Measurements from ENCODE around the gene MPV17L2. TPM values are rescaled to one million over a fixed set of nuclear protein-coding genes. Genes with fewer than 3 reads are reported as not detected.
A peak's percentile ranks its signal among the peaks of the same experiment; 100 is the strongest.
"Not testable (repeated sequence)": the region's sequence is repeated elsewhere in the genome, so short reads cannot be mapped to it uniquely, and the experiment has no call there.

Gene MPV17L2
- polyA plus RNA-seq (ENCODE audit: insufficient read length in 12 of 12), result 1 to 10 TPM in 10 of 12 donors, not detected in 2; 3.2 to 5.8 (median 5.2) TPM
- long read RNA-seq, donor 1, partial matches to known transcripts, result 0 of 13 reads
- long read RNA-seq, donor 1, other reads (novel, unspliced or antisense), result 8 of 13 reads
- long read RNA-seq, donor 2, partial matches to known transcripts, result 0 of 9 reads
- long read RNA-seq, donor 2, other reads (novel, unspliced or antisense), result 6 of 9 reads
- long read RNA-seq, donor 3, partial matches to known transcripts, result 0 of 1 reads
- long read RNA-seq, donor 3, other reads (novel, unspliced or antisense), result 0 of 1 reads
- long read RNA-seq, donor 4, result 0 reads
- long read RNA-seq, donor 5, partial matches to known transcripts, result 0 of 3 reads
- long read RNA-seq, donor 5, other reads (novel, unspliced or antisense), result 0 of 3 reads
- long read RNA-seq, donor 6, partial matches to known transcripts, result 0 of 6 reads
- long read RNA-seq, donor 6, other reads (novel, unspliced or antisense), result 0 of 6 reads
- long read RNA-seq, donor 7, partial matches to known transcripts, result 0 of 2 reads
- long read RNA-seq, donor 7, other reads (novel, unspliced or antisense), result 0 of 2 reads
- long read RNA-seq, donor 8, partial matches to known transcripts, result 0 of 3 reads
- long read RNA-seq, donor 8, other reads (novel, unspliced or antisense), result 0 of 3 reads
- long read RNA-seq, donor 9, partial matches to known transcripts, result 0 of 1 reads
- long read RNA-seq, donor 9, other reads (novel, unspliced or antisense), result 0 of 1 reads
- long read RNA-seq, donor 10, partial matches to known transcripts, result 0 of 3 reads
- long read RNA-seq, donor 10, other reads (novel, unspliced or antisense), result 0 of 3 reads
- long read RNA-seq, donor 11, partial matches to known transcripts, result 0 of 2 reads
- long read RNA-seq, donor 11, other reads (novel, unspliced or antisense), result 0 of 2 reads

- DNase-seq, result peak; percentile 99
Measured at GRCh38 chr19:18192673-18193387, at the start of gene MPV17L2. MPV17L2 (plus strand) TSS chr19:18193218; CDS start chr19:18193282, 64 bp downstream.

- DNase-seq, result no peak
Measured at GRCh38 chr19:18143902-18144301, 49.1 kb upstream of the MPV17L2 start.

DNA sequence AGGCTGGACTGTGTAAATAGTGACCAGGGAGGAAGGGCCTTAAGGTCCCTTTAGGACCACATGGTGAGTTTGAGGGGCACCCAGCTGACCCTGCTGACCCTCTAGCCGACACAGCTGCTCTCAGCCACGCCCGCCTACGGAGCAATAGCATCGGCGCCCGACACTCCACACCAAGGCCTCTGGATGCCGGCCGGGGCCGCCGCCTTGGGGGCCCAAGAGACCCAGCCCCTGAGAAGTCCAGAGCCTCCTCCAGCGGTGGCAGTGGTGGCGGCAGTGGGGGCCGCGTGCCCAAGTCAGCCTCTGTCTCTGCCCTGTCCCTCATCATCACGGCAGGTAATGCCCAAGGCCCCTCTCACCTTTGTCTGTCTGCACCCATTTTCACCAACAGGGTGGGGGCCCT, 48.7 kb upstream of the MPV17L2 start:
- DNase-seq, result no peak

GRCh38 chr19:18144906-18145305, 48.1 kb upstream of the MPV17L2 start:
- DNase-seq, result no peak

GRCh38 chr19:18145391-18145999, 47.5 kb upstream of the MPV17L2 start:
- DNase-seq, result no peak

DNA sequence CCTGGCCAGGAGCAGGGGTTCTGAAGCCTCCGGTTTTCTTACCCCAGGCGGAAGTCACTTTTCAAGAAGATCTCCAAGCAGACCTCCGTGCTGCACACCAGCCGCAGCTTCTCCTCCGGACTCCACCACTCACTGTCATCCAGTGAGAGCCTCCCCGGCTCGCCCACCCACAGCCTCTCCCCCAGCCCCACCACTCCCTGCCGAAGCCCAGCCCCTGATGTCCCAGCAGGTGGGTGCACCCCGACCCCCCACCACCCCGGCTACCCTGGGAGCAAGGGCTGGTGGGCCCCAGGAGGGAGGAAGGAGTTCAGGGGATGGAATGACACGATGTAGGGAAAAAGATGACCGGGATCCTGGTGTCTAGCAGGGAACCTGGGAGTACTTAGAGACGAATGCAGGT, 45.6 kb upstream of the MPV17L2 start:
- no peak for DNase-seq

- DNase-seq, result no peak
Measured at GRCh38 chr19:18149596-18149975, 43.4 kb upstream of the MPV17L2 start.

GRCh38 chr19:18150776-18151624, 42.0 kb upstream of the MPV17L2 start:
- no peak for DNase-seq

DNA sequence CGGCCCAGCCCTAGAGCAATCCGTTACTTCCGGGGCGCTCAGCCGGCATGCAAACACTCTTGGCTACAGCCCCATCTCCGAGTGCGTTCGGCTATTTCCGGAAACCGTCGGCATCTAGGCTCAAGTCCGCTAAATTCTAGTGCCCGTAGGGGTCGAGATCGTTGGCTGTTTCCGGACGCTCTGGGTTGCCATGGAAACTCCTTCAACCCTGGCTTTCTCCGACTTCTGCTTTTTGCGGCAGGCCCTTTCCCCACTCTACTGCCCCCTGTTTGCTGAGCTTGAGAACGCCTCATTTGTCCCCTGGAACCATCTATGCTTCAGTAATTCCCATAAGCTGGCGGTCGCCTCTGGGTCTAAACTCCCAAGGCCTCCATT, 40.6 kb upstream of the MPV17L2 start:
- DNase-seq, result peak; percentile 98

GRCh38 chr19:18152817-18153555, 40.0 kb upstream of the MPV17L2 start, which contains the start of gene PIK3R2:
PIK3R2 (plus strand) TSS chr19:18153163; CDS start chr19:18155880, 2,717 bp downstream.
- DNase-seq, result peak; percentile 99

GRCh38 chr19:18153556-18154134, 39.4 kb upstream of the MPV17L2 start:
- DNase-seq, result no peak

- DNase-seq, result no peak
Measured at GRCh38 chr19:18155095-18156087, 37.6 kb upstream of the MPV17L2 start.

DNA sequence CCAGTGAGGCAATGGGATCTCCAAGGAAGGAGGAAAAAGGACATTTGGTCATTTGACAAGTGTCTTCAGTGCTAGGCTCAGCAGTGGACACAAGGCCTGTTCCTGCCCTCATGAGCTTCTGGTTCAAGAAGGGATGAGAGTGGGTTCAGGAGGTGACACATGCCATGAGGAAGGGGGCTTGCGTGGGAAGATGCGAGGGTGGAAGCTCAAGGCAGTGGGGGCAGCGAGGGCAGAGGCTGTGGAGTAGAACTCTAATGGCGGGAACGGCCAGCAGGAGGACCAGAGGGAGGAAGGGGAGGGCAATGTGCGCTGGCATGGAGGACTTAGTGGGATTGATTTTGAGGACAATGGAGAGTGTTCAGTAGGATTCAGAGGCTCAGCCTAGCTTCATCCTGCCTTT, 36.8 kb upstream of the MPV17L2 start:
- no peak for DNase-seq

GRCh38 chr19:18156841-18157464, 36.1 kb upstream of the MPV17L2 start:
- DNase-seq, result peak; percentile 73

DNA sequence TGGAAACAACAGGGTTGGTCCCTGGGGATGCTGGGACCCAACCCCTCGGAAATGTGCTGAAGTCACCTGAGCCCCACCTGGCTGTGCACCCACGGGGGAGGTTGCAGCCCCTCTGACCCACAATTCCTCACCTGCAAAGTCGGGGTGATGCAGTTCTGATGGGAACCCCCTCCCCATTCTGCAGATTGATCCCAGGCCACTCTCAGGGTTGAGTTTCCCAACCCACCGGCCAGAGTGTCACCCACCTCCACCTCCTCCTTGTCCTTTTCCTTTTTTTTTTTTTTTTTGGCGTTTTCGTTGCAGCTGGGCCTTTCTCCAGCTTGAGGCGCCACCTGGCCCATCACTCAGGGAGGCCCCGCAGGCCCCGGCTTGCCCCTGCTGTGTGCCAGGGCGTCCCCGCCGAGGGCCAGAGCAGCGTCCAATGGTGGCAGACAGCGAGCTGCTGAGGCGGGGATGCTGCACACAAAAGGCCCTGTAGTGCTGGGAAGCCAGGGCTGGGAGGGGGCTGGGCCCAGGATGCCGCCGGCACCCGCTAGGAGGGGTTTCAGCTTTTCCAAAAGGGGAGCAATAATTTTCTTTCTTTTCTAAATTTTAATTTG, 35.5 kb upstream of the MPV17L2 start:
- no peak for DNase-seq

- DNase-seq, result no peak
Measured at GRCh38 chr19:18158467-18158866, 34.6 kb upstream of the MPV17L2 start.

DNA sequence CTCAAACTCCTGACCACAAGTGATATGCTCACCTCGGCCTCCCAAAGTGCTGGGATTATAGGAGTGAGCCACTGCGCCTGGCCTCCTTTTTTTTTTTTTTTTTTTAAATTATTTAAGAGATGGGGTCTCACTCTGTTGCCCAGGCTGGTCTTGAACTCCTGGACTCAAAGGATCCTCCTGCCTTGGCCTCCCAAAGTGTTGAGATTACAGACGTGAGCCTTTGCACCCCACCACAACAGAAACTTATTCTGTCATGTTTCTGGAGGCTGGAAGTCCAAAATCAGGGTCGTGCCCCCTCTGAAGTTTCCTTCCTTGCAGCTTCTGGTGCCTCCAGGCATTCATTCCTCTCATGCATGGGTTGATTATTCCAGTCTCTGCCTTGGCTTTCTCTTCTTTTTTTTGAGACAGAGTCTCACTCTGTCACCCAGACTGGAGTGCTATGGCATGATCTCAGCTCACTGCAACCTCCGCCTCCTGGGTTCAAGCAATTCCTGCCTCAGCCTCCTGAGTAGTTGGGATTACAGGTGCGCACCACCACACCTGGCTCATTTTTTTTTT, 33.9 kb upstream of the MPV17L2 start:
- not testable (repeated sequence) for DNase-seq

All from muscle of arm (tissue), 14 donors.